AG04449 (cell line): Measurements from ENCODE around the gene CCL7.

Experiments used
- CTCF ChIA-PET: fragments of 350-600 bp; formaldehyde crosslinking; extraction: SDS; loops from one replicate; lab custom pipeline; 2021; ENCODE audit warnings: antibody characterized with exemption; lab: Yijun Ruan, JAX
- POLR2A ChIA-PET: fragments of 400-600, 350-600 bp; formaldehyde crosslinking; extraction: SDS; loops from one replicate; lab custom pipeline; 2020; ENCODE audit warnings: antibody characterized with exemption, inconsistent platforms; lab: Yijun Ruan, JAX
- DNase-seq: peaks from one replicate; pipeline ENCODE4 v3.0.0-alpha.2; 2010; ENCODE audit warnings: low read depth, low spot score
- H3K4me3 ChIP-seq: 2 replicates; pipeline ENCODE4 v1.5.1; 2011; ENCODE audit warnings: low read depth, mild to moderate bottlenecking, control low read depth, low read length
- CTCF ChIP-seq: IDR thresholded peaks from one replicate; pipeline ENCODE4 v1.5.1; 2011; ENCODE audit warnings: mild to moderate bottlenecking, moderate library complexity, low read length, control low read depth, inconsistent platforms; ENCODE audit not compliant: insufficient read depth; ENCODE audit errors: missing control alignments

The CCL7 gene

GRCh38 chr17:34242587-34243363 lies 27.2 kb upstream of the CCL7 start:
- CTCF ChIA-PET: interaction anchor here (0.7 to 1.8 kb wide), 4 partner anchors 64 to 118 kb away, joined by 3 to 6 read pairs (median 4); no protein-coding TSS in a partner anchor
- no peak for TF ChIP-seq CTCF
- POLR2A ChIA-PET: no interaction called here
- no peak overlapping the region for H3K4me3 ChIP-seq
- DNase-seq: no peak

GRCh38 chr17:34243364-34244320 lies 26.4 kb upstream of the CCL7 start:
- no peak for DNase-seq
- no peak overlapping the region for H3K4me3 ChIP-seq
- CTCF ChIA-PET: interaction anchor here (0.7 to 0.9 kb wide), 2 partner anchors 63 to 118 kb away, joined by 3 read pairs; no protein-coding TSS in a partner anchor
- POLR2A ChIA-PET: no interaction called here
- TF ChIP-seq CTCF: no peak

DNA sequence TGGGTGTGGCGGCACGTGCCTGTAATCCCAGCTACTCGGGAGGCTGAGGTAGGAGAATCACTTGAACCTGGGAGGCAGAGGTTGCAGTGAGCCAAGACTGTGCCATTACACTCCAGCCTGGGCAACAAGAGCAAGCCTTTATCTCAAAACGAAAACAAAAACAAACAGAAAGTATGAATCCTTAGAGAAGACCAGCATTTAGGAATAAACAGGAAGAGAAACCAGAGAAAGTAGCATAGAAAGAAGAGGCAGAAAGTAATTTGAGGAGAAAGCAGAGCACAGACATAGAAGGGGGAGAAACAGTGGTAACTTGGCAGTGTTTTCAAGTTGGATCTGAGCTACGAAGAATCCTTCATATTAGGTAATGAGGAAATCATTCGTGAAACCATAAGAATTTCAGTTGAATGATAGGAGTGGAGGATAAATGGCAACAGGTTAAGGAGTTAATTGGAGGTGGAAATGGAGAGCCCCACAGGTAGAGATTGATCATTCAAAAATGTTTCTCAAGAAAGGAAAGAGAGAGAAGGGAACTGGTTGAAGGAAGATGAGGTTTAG lies 24.6 kb upstream of the CCL7 start:
- POLR2A ChIA-PET: no interaction called here
- no peak for TF ChIP-seq CTCF
- no peak for DNase-seq
- H3K4me3 ChIP-seq: no peak overlapping the region
- CTCF ChIA-PET: no interaction called here

DNA sequence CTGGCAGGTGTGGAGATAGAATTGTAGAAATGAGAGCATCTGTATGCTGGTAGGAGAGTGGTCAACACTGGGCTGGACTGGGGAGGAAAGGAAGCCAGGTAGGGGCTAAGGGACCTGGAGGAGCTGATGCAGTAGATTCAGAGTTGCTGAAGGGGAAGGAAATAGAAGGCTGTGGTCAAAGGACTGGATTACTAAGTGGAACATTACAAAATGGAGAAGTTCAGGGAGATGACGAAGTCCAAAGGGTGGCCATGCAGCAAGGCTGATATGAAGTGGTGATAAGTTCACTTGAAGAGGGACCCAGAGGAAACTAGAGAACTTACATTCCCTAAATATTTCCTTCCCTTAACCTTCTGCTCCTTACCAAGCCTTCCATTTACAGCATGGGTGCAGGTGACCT lies 23.6 kb upstream of the CCL7 start:
- no peak overlapping the region for H3K4me3 ChIP-seq
- no peak for DNase-seq
- ChIA-PET POLR2A (no interaction called here), CTCF (no interaction called here)
- TF ChIP-seq CTCF: no peak

DNA sequence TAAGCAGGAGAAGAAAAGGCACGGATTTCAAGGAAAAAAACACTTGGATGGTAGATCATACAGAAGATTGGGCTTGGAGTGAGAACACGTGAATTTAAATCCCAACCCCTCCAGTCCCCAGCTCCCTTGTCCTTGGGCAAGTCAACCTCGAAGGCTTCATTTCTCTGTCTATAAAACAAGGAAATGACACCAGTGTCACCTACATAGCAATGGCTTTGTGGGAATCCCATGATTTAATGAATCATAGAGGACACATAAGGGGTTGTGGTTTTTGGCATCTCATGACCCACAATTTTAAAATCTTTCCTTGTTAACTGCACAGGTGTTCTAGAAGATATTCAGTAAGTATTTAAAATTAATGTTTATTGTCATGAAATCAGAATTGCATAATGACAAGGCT lies 23.1 kb upstream of the CCL7 start:
- H3K4me3 ChIP-seq: no peak overlapping the region
- ChIA-PET CTCF (no interaction called here), POLR2A (no interaction called here)
- no peak for TF ChIP-seq CTCF
- DNase-seq: no peak
